Testis (tissue), 2 donors: ENCODE results near the gene FANCE.

Experiments used
- CTCF ChIP-seq, 3 experiments: fragments of 450-650 bp in 2 of 3; fragments of 200-600 bp in 1 of 3; sonication (generic) in 1 of 3; IDR thresholded peaks; one replicate each; pipeline ENCODE4 v1.5.1; 2016 to 2019; ENCODE audit warnings: antibody characterized with exemption in 3 of 3, mild to moderate bottlenecking in 2 of 3, moderate library complexity in 1 of 3
- POLR2A ChIP-seq: fragments of 450-650 bp; IDR thresholded peaks from one replicate; pipeline ENCODE4 v1.6.1; 2017; ENCODE audit warnings: antibody characterized with exemption, mild to moderate bottlenecking, moderate library complexity

GRCh38 chr6:35427435-35427834, 24.7 kb upstream of the FANCE start:
- TF ChIP-seq CTCF (IDR thresholded peaks at IDR 0.05) (no peak), POLR2A (no peak)
